Activated T-helper 9 cell treated with anti-CD3 and anti-CD28 coated beads, Interleukin-2, amount 50 U/mL, for 16 hours (primary cell): ENCODE measurements around the gene TMEM273.
"Not testable (repeated sequence)": the region's sequence is repeated elsewhere in the genome, so short reads cannot be mapped to it uniquely, and the experiment has no call there.

Experiments
- DNase-seq: peaks from one replicate; pipeline ENCODE4 v3.0.0-alpha.2; 2020; ENCODE audit warnings: low read depth

TMEM273 gene

GRCh38 chr10:49205206-49205605 is 17.0 kb upstream of the TMEM273 start:
- no peak for DNase-seq

- DNase-seq = no peak
Measured at GRCh38 chr10:49204119-49204518, 15.9 kb upstream of the TMEM273 start.

- no peak for DNase-seq
Measured at GRCh38 chr10:49202266-49202665, 14.1 kb upstream of the TMEM273 start.

GRCh38 chr10:49200854-49201253 is 12.7 kb upstream of the TMEM273 start:
- DNase-seq = no peak

- DNase-seq = no peak
Measured at GRCh38 chr10:49197171-49197570, 9.0 kb upstream of the TMEM273 start.

GRCh38 chr10:49195864-49196263 is 7.7 kb upstream of the TMEM273 start:
- not testable (repeated sequence) for DNase-seq

- no peak for DNase-seq
Measured at GRCh38 chr10:49194212-49194920, 6.2 kb upstream of the TMEM273 start.

GRCh38 chr10:49191349-49191748 is 3.2 kb upstream of the TMEM273 start:
- DNase-seq = no peak

- DNase-seq = no peak
Measured at GRCh38 chr10:49189422-49189821, 1.2 kb upstream of the TMEM273 start.

GRCh38 chr10:49187044-49187484 is 1.1 kb downstream of the TMEM273 start:
- no peak for DNase-seq

- DNase-seq = no peak
Measured at GRCh38 chr10:49186613-49187012, 1.6 kb downstream of the TMEM273 start.

GRCh38 chr10:49185213-49185612 is 3.0 kb downstream of the TMEM273 start:
- DNase-seq = no peak

GRCh38 chr10:49184642-49185111 is 3.5 kb downstream of the TMEM273 start:
- DNase-seq = no peak

- no peak for DNase-seq
Measured at GRCh38 chr10:49183596-49184542, 4.3 kb downstream of the TMEM273 start.

GRCh38 chr10:49182776-49183175 is 5.4 kb downstream of the TMEM273 start:
- no peak for DNase-seq

- DNase-seq = no peak
Measured at GRCh38 chr10:49180444-49180860, 7.7 kb downstream of the TMEM273 start.

- DNase-seq = no peak
Measured at GRCh38 chr10:49179699-49180443, 8.3 kb downstream of the TMEM273 start.

- DNase-seq = no peak
Measured at GRCh38 chr10:49178489-49179471, 9.4 kb downstream of the TMEM273 start.

GRCh38 chr10:49177391-49178355 is 10.5 kb downstream of the TMEM273 start:
- peak; percentile 58 for DNase-seq
